22Rv1 (cell line): ENCODE results near the gene CYP26C1.

Source experiments
- ZFX ChIP-seq: fragments of 450-650 bp; IDR thresholded peaks from 2 replicates; pipeline ENCODE4 v1.6.1; 2017; ENCODE audit warnings: antibody characterized with exemption, borderline replicate concordance
- TF ChIP-seq, protein P1 (sequence below): fragments of 450-650 bp; IDR thresholded peaks from 2 replicates; pipeline ENCODE4 v1.5.1; 2017; ENCODE audit warnings: mild to moderate bottlenecking

DNA sequence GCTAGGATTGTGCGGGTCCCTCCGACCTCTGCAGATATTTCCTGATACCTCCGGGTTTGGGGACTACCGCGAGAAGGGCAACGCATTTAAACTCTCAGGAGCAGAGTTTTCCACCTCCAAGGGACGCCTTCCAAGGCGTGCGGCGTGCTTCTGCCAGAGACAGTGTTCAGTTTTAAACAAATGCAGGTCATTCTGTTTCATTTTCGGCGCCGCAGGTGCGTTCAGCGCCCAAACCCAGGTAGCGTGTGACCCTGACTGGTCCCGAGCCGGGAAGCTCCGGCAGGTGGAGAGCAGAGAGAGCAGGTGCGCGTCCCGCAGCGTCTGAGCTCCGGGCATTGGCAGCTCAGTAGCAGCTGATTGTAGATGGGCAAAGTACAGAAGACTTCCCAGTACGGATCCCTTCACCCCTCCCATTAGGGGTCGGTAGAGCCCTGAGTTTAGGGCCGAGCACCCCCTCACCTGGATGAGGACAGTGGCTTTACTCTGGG, 11.7 kb downstream of the CYP26C1 start:
- TF ChIP-seq, protein P1, sequence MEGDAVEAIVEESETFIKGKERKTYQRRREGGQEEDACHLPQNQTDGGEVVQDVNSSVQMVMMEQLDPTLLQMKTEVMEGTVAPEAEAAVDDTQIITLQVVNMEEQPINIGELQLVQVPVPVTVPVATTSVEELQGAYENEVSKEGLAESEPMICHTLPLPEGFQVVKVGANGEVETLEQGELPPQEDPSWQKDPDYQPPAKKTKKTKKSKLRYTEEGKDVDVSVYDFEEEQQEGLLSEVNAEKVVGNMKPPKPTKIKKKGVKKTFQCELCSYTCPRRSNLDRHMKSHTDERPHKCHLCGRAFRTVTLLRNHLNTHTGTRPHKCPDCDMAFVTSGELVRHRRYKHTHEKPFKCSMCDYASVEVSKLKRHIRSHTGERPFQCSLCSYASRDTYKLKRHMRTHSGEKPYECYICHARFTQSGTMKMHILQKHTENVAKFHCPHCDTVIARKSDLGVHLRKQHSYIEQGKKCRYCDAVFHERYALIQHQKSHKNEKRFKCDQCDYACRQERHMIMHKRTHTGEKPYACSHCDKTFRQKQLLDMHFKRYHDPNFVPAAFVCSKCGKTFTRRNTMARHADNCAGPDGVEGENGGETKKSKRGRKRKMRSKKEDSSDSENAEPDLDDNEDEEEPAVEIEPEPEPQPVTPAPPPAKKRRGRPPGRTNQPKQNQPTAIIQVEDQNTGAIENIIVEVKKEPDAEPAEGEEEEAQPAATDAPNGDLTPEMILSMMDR: no peak
- no peak for TF ChIP-seq ZFX
